ENCODE results near the gene SAT2. TPM values are rescaled to one million over a fixed set of nuclear protein-coding genes. Genes with fewer than 3 reads are reported as not detected.

SAT2 gene
- total RNA-seq, 1 donor from 2014 or later: 34.6 TPM

- Mint-ChIP-seq H3K4me3 (no peak overlapping the region), H3K36me3 (peaks cover 47% of the 10 kb centered on the region)
- H3K36me3 ChIP-seq: peaks cover 11% of the 10 kb centered on the region
These were observed 45.6 kb upstream of the SAT2 start for GRCh38 chr17:7673239-7673638.

GRCh38 chr17:7668482-7668881 is 40.9 kb upstream of the SAT2 start:
- Histone ChIP-seq H3K27ac (no peak overlapping the region), H3K9me3 (ENCODE audit: low read depth) (no peaks in the 10 kb centered on the region), H3K9ac (no peak overlapping the region), H3K4me3 (no peak overlapping the region), H2AFZ (replicated peaks) (no peak overlapping the region), H3K27me3 (no peaks in the 10 kb centered on the region), H3K79me2 (ENCODE audit: low read depth) (no peaks in the 10 kb centered on the region), H3K36me3 (peaks cover 5% of the 10 kb centered on the region), H3K4me1 (no peaks in the 10 kb centered on the region), H3F3A (ENCODE audit: low read depth) (peaks cover 6% of the 10 kb centered on the region), H3K4me2 (no peak overlapping the region), H4K20me1 (ENCODE audit: low read depth) (no peaks in the 10 kb centered on the region)
- Mint-ChIP-seq H3K36me3 (peaks cover 26% of the 10 kb centered on the region), H3K4me3 (no peak overlapping the region), H3K27me3 (ENCODE audit: insufficient read depth, low read depth) (peaks cover 5% of the 10 kb centered on the region), H3K4me1 (no peaks in the 10 kb centered on the region), H3K9me3 (peaks cover 3% of the 10 kb centered on the region), H3K27ac (no peak overlapping the region)
- TF ChIP-seq CTCF (IDR thresholded peaks at IDR 0.05) (no peak), EZH2phosphoT487 (IDR thresholded peaks at IDR 0.05) (no peak), EZH2 (IDR thresholded peaks at IDR 0.05) (no peak)
- DNase-seq (ENCODE audit: low spot score): no peak

More at GRCh38 chr17:7673239-7673638, 45.6 kb upstream of the SAT2 start:
- H3K27me3 Mint-ChIP-seq (ENCODE audit: insufficient read depth, low read depth): peaks cover 9% of the 10 kb centered on the region
- Histone ChIP-seq H3K4me3 (no peak overlapping the region), H3K79me2 (ENCODE audit: low read depth) (peaks cover 15% of the 10 kb centered on the region), H3K9ac (no peak overlapping the region), H3K27me3 (no peaks in the 10 kb centered on the region), H2AFZ (replicated peaks) (no peak overlapping the region), H3F3A (ENCODE audit: low read depth) (no peaks in the 10 kb centered on the region), H4K20me1 (ENCODE audit: low read depth) (peaks cover 16% of the 10 kb centered on the region), H3K27ac (no peak overlapping the region), H3K9me3 (ENCODE audit: low read depth) (peaks cover 4% of the 10 kb centered on the region), H3K4me2 (no peak overlapping the region), H3K4me1 (peaks cover 16% of the 10 kb centered on the region)
- H3K9me3 Mint-ChIP-seq: peaks cover 8% of the 10 kb centered on the region
- peak; percentile 34 for DNase-seq (ENCODE audit: low spot score)
- H3K27ac Mint-ChIP-seq: no peak overlapping the region
- TF ChIP-seq CTCF (IDR thresholded peaks at IDR 0.05) (peak; percentile 56), EZH2 (IDR thresholded peaks at IDR 0.05) (no peak)
- H3K4me1 Mint-ChIP-seq: peaks cover 9% of the 10 kb centered on the region

GRCh38 chr17:7667656-7668406 is 40.2 kb upstream of the SAT2 start:
- H3K36me3 Mint-ChIP-seq: peaks cover 20% of the 10 kb centered on the region

More at GRCh38 chr17:7667656-7668406, 40.2 kb upstream of the SAT2 start:
- no peaks in the 10 kb centered on the region for H3K4me1 ChIP-seq
- H2AFZ ChIP-seq (replicated peaks): no peak overlapping the region
- peaks cover 6% of the 10 kb centered on the region for H3F3A ChIP-seq (ENCODE audit: low read depth)
- H3K27me3 Mint-ChIP-seq (ENCODE audit: insufficient read depth, low read depth): peaks cover 5% of the 10 kb centered on the region
- no peak overlapping the region for H3K27ac Mint-ChIP-seq
- H3K4me3 ChIP-seq: no peak overlapping the region
- no peak for DNase-seq (ENCODE audit: low spot score)
- H3K9me3 Mint-ChIP-seq: no peaks in the 10 kb centered on the region
- H3K27me3 ChIP-seq: no peaks in the 10 kb centered on the region
- H3K79me2 ChIP-seq (ENCODE audit: low read depth): no peaks in the 10 kb centered on the region
- H3K4me1 Mint-ChIP-seq: no peaks in the 10 kb centered on the region
- no peak overlapping the region for H3K4me2 ChIP-seq
- TF ChIP-seq EZH2phosphoT487 (IDR thresholded peaks at IDR 0.05) (no peak), CTCF (IDR thresholded peaks at IDR 0.05) (no peak), EZH2 (IDR thresholded peaks at IDR 0.05) (no peak)
- H3K36me3 ChIP-seq: no peaks in the 10 kb centered on the region
- H3K27ac ChIP-seq: no peak overlapping the region
- no peaks in the 10 kb centered on the region for H3K9me3 ChIP-seq (ENCODE audit: low read depth)
- no peak overlapping the region for H3K9ac ChIP-seq
- no peak overlapping the region for H3K4me3 Mint-ChIP-seq
- no peaks in the 10 kb centered on the region for H4K20me1 ChIP-seq (ENCODE audit: low read depth)

Measured in neural progenitor cell (in vitro differentiated cells).